ENCODE results near the gene HIPK2. TPM values are rescaled to one million over a fixed set of nuclear protein-coding genes. Genes with fewer than 3 reads are reported as not detected.

The HIPK2 gene
- polyA plus RNA-seq, 2 donors, result 4.2 to 7.8 TPM

DNA sequence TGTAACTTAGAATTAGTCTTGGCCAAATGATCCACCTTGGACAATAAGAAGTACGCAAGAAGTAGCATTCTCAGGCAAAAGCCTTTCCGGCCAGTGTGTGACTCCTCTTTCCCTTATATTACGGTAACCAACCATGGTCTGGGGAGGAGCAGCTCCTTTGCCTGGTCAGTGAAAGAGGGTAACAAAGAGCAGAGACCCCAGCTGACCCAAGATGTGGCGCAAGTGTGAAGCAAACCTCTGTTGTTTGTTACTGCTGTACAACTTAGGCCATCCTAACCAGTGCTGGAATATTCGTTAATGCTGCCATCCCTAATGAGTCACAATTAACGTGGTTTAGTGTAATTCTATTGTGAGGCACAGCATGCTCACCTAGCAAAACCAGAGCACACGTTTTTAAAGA lies 44.0 kb downstream of the HIPK2 start:
- no peak overlapping the region for H3K4me3 ChIP-seq (ENCODE audit: low read depth in 1 of 2, low read length in 2 of 2)
- no peaks in the 10 kb centered on the region for H3K27me3 ChIP-seq (ENCODE audit: control insufficient read depth in 1 of 2, insufficient read depth in 2 of 2, low read length in 2 of 2)
- H3K27ac ChIP-seq (ENCODE audit: low read depth in 2 of 2, low read length in 1 of 2), result peak overlapping the region in 1 of 2 donors; percentile 36
- H3K9me3 ChIP-seq (ENCODE audit: control insufficient read depth in 2 of 2, insufficient read depth in 1 of 2, low read depth in 1 of 2, low read length in 1 of 2), result no peaks in the 10 kb centered on the region
- H3K4me1 ChIP-seq (ENCODE audit: control insufficient read depth in 2 of 2, insufficient read depth in 2 of 2, low read length in 1 of 2), result peaks cover 2 to 18% of the 10 kb centered on the region in 2 donors
- H3K36me3 ChIP-seq (ENCODE audit: control insufficient read depth in 2 of 2, insufficient read depth in 2 of 2, low read length in 1 of 2), result no peaks in the 10 kb centered on the region
- 87 to 89% methylated on average over 7 of the region's 7 CpGs for WGBS, 2 donors

DNA sequence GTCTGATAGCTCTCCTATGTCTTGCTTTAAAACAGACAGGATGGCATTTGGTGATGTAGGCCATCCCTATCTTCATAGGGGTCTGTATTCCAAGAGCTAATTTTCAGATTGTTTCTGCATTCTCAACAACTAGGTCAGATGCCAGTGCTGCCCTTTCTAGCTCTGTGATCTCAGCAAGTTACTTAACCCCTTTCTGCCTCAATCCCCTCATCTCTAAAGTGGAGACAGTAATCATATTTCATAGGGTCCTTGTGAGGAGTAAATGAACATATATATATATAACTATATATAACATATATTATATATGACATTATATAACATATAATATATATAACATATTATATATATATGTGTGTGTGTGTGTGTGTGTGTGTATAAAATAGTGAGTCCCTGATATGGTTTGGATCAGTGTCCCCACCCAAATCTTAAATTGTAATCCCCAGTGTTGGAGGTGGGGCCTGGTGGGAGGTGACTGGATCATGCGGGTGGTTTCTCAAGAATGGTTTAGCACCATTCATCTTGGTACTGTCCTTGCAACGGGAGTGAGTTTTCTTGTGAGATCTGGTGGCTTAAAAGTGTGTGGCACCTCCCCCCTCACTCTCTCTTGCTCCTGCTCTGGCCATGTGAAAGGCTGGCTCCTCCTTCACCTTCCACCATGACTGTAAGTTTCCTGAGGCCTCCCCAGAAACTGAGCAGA lies 45.2 kb downstream of the HIPK2 start:
- 79% methylated on average over 2 of the region's 2 CpGs for WGBS, 2 donors
- Histone ChIP-seq H3K27me3 (ENCODE audit: control insufficient read depth in 1 of 2, insufficient read depth in 2 of 2, low read length in 2 of 2) (no peaks in the 10 kb centered on the region), H3K27ac (ENCODE audit: low read depth in 2 of 2, low read length in 1 of 2) (peak overlapping the region; percentile 57 to 59), H3K4me3 (ENCODE audit: low read depth in 1 of 2, low read length in 2 of 2) (no peak overlapping the region), H3K36me3 (ENCODE audit: control insufficient read depth in 2 of 2, insufficient read depth in 2 of 2, low read length in 1 of 2) (no peaks in the 10 kb centered on the region), H3K4me1 (ENCODE audit: control insufficient read depth in 2 of 2, insufficient read depth in 2 of 2, low read length in 1 of 2) (peaks cover 2 to 21% of the 10 kb centered on the region in 2 donors), H3K9me3 (ENCODE audit: control insufficient read depth in 2 of 2, insufficient read depth in 1 of 2, low read depth in 1 of 2, low read length in 1 of 2) (no peaks in the 10 kb centered on the region)

DNA sequence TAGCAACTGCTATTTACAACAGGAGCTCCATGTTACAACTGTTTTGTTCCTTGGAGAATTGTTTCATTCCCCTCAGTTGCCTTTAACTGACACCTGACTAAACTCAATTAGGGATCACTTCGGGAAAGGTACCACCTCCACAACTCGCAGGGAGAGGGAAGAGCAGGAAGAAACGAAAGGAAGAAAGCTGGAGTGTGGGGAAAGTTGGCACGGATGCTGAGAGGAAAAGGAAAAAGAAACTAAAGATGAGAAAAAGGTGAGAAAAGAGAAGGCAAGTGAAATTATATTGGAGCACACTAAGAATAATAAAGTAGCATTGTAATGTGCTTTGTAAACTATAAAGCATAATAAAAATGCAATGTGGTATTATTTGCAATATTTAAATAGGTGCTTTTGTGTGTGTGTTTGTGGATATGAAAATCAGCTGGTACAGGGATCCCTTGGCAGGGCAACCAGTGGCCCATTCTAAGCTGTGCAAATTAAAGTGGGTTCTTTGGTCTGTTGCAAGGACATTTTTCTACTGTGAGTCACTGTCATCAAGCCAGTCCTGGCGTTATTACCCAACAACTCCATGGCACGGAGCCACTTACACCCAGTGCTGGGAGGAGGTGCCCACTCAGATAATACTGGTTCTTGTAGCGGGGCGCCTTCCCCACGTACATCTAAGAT lies 45.9 kb downstream of the HIPK2 start:
- Histone ChIP-seq H3K9me3 (ENCODE audit: control insufficient read depth in 2 of 2, insufficient read depth in 1 of 2, low read depth in 1 of 2, low read length in 1 of 2) (no peaks in the 10 kb centered on the region), H3K27me3 (ENCODE audit: control insufficient read depth in 1 of 2, insufficient read depth in 2 of 2, low read length in 2 of 2) (no peaks in the 10 kb centered on the region), H3K36me3 (ENCODE audit: control insufficient read depth in 2 of 2, insufficient read depth in 2 of 2, low read length in 1 of 2) (no peaks in the 10 kb centered on the region), H3K4me1 (ENCODE audit: control insufficient read depth in 2 of 2, insufficient read depth in 2 of 2, low read length in 1 of 2) (peaks cover 2 to 21% of the 10 kb centered on the region in 2 donors), H3K4me3 (ENCODE audit: low read depth in 1 of 2, low read length in 2 of 2) (no peak overlapping the region), H3K27ac (ENCODE audit: low read depth in 2 of 2, low read length in 1 of 2) (peak overlapping the region; percentile 59 to 74)
- 32 to 36% methylated on average over 9 of the region's 9 CpGs for WGBS, 2 donors

- Histone ChIP-seq H3K4me3 (ENCODE audit: low read depth in 1 of 2, low read length in 2 of 2) (no peak overlapping the region), H3K36me3 (ENCODE audit: control insufficient read depth in 2 of 2, insufficient read depth in 2 of 2, low read length in 1 of 2) (no peaks in the 10 kb centered on the region), H3K27ac (ENCODE audit: low read depth in 2 of 2, low read length in 1 of 2) (peak overlapping the region; percentile 40 to 74), H3K9me3 (ENCODE audit: control insufficient read depth in 2 of 2, insufficient read depth in 1 of 2, low read depth in 1 of 2, low read length in 1 of 2) (no peaks in the 10 kb centered on the region), H3K27me3 (ENCODE audit: control insufficient read depth in 1 of 2, insufficient read depth in 2 of 2, low read length in 2 of 2) (no peaks in the 10 kb centered on the region), H3K4me1 (ENCODE audit: control insufficient read depth in 2 of 2, insufficient read depth in 2 of 2, low read length in 1 of 2) (peaks cover 2 to 26% of the 10 kb centered on the region in 2 donors)
- 43 to 51% methylated on average over 15 of the region's 15 CpGs for WGBS, 2 donors
These were observed 46.8 kb downstream of the HIPK2 start for GRCh38 chr7:139730746-139731612.

DNA sequence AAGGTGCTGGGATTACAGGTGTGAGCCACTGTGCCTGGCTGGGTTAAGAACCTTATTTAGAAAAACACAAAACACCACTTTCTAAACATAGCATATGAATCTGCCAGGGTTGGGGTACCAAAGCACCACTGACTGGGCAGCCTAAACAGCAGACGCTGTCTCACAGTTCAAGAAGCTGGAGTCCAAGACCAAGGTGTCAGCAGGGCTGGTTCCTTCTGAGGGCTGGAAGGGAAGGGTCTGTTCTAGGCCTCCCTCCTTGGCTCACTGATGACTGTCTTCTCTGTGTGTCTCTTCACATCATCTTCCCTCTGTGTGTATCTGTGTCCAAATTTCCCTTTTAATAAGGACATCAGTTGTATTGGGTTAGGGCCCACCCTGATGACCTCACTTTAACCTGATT lies 49.6 kb downstream of the HIPK2 start:
- Histone ChIP-seq H3K4me1 (ENCODE audit: control insufficient read depth in 2 of 2, insufficient read depth in 2 of 2, low read length in 1 of 2) (peaks cover 2 to 23% of the 10 kb centered on the region in 2 donors), H3K36me3 (ENCODE audit: control insufficient read depth in 2 of 2, insufficient read depth in 2 of 2, low read length in 1 of 2) (no peaks in the 10 kb centered on the region), H3K4me3 (ENCODE audit: low read depth in 1 of 2, low read length in 2 of 2) (no peak overlapping the region), H3K9me3 (ENCODE audit: control insufficient read depth in 2 of 2, insufficient read depth in 1 of 2, low read depth in 1 of 2, low read length in 1 of 2) (no peaks in the 10 kb centered on the region), H3K27me3 (ENCODE audit: control insufficient read depth in 1 of 2, insufficient read depth in 2 of 2, low read length in 2 of 2) (no peaks in the 10 kb centered on the region), H3K27ac (ENCODE audit: low read depth in 2 of 2, low read length in 1 of 2) (no peak overlapping the region)
- 93 to 97% methylated on average over 1 of the region's 1 CpG for WGBS, 2 donors

DNA sequence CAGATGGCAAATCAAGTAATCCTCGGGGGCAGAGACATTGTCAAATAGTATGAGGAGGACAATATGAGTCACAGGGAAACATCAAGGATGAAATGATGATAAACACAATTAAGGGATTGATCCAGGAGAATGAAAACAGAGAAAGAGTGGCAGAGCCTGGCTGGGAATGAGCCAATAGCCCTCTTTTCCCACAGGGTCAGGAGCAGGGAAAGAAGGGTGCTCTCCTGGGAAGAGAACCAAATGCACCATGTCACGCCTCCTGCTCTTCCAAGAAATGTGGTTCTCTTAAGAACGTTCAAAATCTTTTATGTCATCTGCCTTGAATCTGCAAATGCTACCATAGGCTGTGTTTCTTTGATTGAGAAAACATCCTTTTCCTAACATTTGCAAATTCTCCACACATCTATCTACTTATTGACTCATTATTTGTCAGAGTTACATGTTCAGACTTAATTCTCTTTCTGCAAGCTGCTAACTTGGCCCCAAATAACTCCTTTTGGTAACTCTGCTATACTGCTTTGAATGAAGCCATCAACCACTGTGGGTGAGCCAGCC lies 50.6 kb downstream of the HIPK2 start:
- Histone ChIP-seq H3K36me3 (ENCODE audit: control insufficient read depth in 2 of 2, insufficient read depth in 2 of 2, low read length in 1 of 2) (no peaks in the 10 kb centered on the region), H3K27ac (ENCODE audit: low read depth in 2 of 2, low read length in 1 of 2) (peak overlapping the region; percentile 24 to 29), H3K4me1 (ENCODE audit: control insufficient read depth in 2 of 2, insufficient read depth in 2 of 2, low read length in 1 of 2) (peaks cover 2 to 21% of the 10 kb centered on the region in 2 donors), H3K27me3 (ENCODE audit: control insufficient read depth in 1 of 2, insufficient read depth in 2 of 2, low read length in 2 of 2) (no peaks in the 10 kb centered on the region), H3K4me3 (ENCODE audit: low read depth in 1 of 2, low read length in 2 of 2) (no peak overlapping the region), H3K9me3 (ENCODE audit: control insufficient read depth in 2 of 2, insufficient read depth in 1 of 2, low read depth in 1 of 2, low read length in 1 of 2) (no peaks in the 10 kb centered on the region)
- WGBS, 2 donors, result 40 to 50% methylated on average over 3 of the region's 3 CpGs

GRCh38 chr7:139726485-139726869 lies 51.3 kb downstream of the HIPK2 start:
- H3K4me1 ChIP-seq (ENCODE audit: control insufficient read depth in 2 of 2, insufficient read depth in 2 of 2, low read length in 1 of 2), result peaks cover 2 to 18% of the 10 kb centered on the region in 2 donors
- no peaks in the 10 kb centered on the region for H3K36me3 ChIP-seq (ENCODE audit: control insufficient read depth in 2 of 2, insufficient read depth in 2 of 2, low read length in 1 of 2)
- no peaks in the 10 kb centered on the region for H3K9me3 ChIP-seq (ENCODE audit: control insufficient read depth in 2 of 2, insufficient read depth in 1 of 2, low read depth in 1 of 2, low read length in 1 of 2)
- no peaks in the 10 kb centered on the region for H3K27me3 ChIP-seq (ENCODE audit: control insufficient read depth in 1 of 2, insufficient read depth in 2 of 2, low read length in 2 of 2)
- no peak overlapping the region for H3K27ac ChIP-seq (ENCODE audit: low read depth in 2 of 2, low read length in 1 of 2)
- H3K4me3 ChIP-seq (ENCODE audit: low read depth in 1 of 2, low read length in 2 of 2), result no peak overlapping the region
- 84 to 85% methylated on average over 3 of the region's 3 CpGs for WGBS, 2 donors

GRCh38 chr7:139725858-139726484 lies 51.8 kb downstream of the HIPK2 start:
- Histone ChIP-seq H3K4me1 (ENCODE audit: control insufficient read depth in 2 of 2, insufficient read depth in 2 of 2, low read length in 1 of 2) (peaks cover 0 to 14% of the 10 kb centered on the region in 2 donors), H3K4me3 (ENCODE audit: low read depth in 1 of 2, low read length in 2 of 2) (no peak overlapping the region), H3K36me3 (ENCODE audit: control insufficient read depth in 2 of 2, insufficient read depth in 2 of 2, low read length in 1 of 2) (no peaks in the 10 kb centered on the region), H3K27ac (ENCODE audit: low read depth in 2 of 2, low read length in 1 of 2) (no peak overlapping the region), H3K27me3 (ENCODE audit: control insufficient read depth in 1 of 2, insufficient read depth in 2 of 2, low read length in 2 of 2) (no peaks in the 10 kb centered on the region), H3K9me3 (ENCODE audit: control insufficient read depth in 2 of 2, insufficient read depth in 1 of 2, low read depth in 1 of 2, low read length in 1 of 2) (no peaks in the 10 kb centered on the region)
- 77 to 82% methylated on average over 6 of the region's 6 CpGs for WGBS, 2 donors

DNA sequence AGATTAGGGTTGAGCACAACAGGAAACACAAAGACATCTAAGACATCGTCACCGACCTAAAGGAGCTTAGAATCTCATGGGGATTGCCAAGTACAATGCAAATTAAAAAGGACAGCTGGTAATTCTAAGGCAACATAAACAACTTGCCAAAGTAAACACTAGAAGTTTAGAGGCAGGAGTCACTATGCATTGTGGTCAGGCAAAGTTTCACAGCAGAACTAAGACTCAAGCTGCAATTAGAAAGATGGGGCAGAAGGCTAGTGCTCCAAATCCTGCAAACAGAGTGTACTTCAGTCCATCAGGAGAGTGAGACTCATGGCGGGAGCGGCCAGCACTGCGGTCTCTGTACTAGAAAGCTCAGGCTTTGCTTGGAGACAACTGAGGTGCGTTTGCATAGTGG lies 52.7 kb downstream of the HIPK2 start:
- Histone ChIP-seq H3K36me3 (ENCODE audit: control insufficient read depth in 2 of 2, insufficient read depth in 2 of 2, low read length in 1 of 2) (no peaks in the 10 kb centered on the region), H3K27ac (ENCODE audit: low read depth in 2 of 2, low read length in 1 of 2) (no peak overlapping the region), H3K4me1 (ENCODE audit: control insufficient read depth in 2 of 2, insufficient read depth in 2 of 2, low read length in 1 of 2) (peaks cover 0 to 13% of the 10 kb centered on the region in 2 donors), H3K27me3 (ENCODE audit: control insufficient read depth in 1 of 2, insufficient read depth in 2 of 2, low read length in 2 of 2) (no peaks in the 10 kb centered on the region), H3K4me3 (ENCODE audit: low read depth in 1 of 2, low read length in 2 of 2) (no peak overlapping the region), H3K9me3 (ENCODE audit: control insufficient read depth in 2 of 2, insufficient read depth in 1 of 2, low read depth in 1 of 2, low read length in 1 of 2) (no peaks in the 10 kb centered on the region)
- 74 to 78% methylated on average over 6 of the region's 6 CpGs for WGBS, 2 donors

All from esophagus (tissue), 2 donors.